Raji (cell line): ENCODE measurements around the gene ZNF444.

ENCODE experiments used
- POLR2A ChIP-seq: IDR thresholded peaks from 2 replicates; pipeline ENCODE4 v1.6.1; 2011; ENCODE audit warnings: low read depth, low read length, control low read depth; ENCODE audit not compliant: insufficient read depth

The ZNF444 gene

GRCh38 chr19:56105090-56105701, 35.9 kb upstream of the ZNF444 start:
- no peak for TF ChIP-seq POLR2A

- TF ChIP-seq POLR2A, result no peak
Measured at GRCh38 chr19:56106397-56106849, 34.7 kb upstream of the ZNF444 start.

GRCh38 chr19:56106993-56107392, 34.1 kb upstream of the ZNF444 start:
- no peak for TF ChIP-seq POLR2A

DNA sequence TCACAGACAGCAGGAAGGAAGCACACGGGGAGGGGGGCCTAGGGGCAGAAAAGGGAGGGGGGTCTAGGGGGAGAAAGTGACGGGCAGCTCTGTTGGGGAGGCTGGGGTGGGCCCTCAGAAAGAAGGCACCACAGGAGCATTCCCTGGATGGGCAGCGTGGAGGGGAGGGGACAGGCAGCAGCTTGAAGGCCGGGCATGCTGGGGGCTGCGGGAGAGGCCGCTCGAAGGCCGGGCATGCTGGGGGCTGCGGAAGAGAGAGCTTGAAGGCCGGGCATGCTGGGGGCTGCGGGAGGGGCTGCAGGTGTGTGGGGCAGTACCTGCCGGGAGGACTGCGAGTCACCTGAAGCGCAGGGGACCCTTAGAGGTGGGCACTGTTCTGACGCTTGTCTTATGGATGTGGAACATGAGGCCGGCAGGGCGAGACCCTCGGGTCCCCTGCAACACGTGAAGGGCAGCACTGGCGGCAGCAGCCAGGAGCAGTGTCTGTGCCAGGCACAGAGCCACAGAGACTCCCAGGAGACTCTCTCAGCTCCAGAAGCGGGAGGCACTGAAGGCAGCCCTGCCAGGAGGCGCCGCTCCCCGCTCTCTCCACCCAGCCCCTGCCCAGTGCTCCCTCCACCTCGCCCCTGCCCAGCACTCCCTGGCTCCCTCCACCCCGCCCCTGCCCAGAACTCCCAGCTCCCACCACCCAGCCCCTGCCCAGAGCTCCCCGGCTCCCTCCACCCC, 33.3 kb upstream of the ZNF444 start:
- no peak for TF ChIP-seq POLR2A

- no peak for TF ChIP-seq POLR2A
Measured at GRCh38 chr19:56108447-56109195, 32.5 kb upstream of the ZNF444 start.

DNA sequence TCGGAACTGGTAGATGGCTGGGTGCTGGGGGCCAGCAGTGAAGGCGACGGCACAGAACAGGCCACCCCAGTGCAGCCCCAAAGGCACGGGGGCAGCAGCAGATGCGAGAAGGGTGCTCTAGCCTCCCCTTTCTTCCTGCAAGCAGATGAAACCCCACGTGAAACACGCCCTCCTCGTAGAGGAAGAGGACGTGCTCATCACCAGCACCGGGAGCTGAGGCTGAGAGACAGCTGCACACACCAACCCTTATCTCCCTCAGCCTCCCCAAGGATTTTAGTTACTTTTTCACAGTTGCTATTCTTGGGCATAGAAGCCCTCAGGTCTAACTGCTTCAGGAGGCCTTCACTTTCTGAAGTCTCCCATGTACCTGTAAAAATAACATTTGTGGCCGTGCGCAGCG, 31.9 kb upstream of the ZNF444 start:
- no peak for TF ChIP-seq POLR2A

- no peak for TF ChIP-seq POLR2A
Measured at GRCh38 chr19:56110515-56111448, 30.3 kb upstream of the ZNF444 start.

DNA sequence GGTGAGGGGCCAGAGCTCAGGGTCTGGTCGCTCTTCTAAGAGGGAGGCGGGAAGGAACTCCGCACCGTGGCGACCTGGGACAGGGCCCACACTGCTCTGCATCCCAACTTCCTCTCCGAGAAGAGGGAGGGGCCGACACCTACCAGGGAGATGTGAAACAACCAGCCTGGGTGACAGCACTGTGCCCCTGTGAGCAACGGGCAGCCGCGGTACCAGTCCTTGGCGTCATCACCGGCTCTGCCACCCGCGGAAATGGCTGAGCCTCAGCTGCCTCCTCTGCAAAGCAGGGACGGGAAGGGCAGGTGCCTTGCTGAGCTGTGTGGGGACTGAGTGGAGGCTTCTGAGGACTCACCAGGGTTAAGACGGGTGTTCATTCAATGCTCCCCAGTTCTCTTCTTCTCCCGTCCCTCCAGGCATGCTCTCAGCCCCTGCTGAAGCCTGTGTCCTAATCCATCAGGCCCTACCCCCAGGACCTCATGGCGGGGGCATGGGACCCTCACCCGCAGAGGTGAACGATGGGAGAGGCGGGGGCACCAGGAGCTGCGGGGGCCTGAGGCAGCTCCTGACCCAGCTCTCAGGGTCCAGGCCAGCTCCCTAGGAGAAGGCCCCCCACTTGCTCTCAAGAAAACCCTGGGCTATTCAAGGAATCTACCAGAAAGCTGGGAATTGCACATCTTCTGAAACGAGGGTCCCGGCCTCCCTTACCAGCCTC, 29.3 kb upstream of the ZNF444 start:
- no peak for TF ChIP-seq POLR2A

DNA sequence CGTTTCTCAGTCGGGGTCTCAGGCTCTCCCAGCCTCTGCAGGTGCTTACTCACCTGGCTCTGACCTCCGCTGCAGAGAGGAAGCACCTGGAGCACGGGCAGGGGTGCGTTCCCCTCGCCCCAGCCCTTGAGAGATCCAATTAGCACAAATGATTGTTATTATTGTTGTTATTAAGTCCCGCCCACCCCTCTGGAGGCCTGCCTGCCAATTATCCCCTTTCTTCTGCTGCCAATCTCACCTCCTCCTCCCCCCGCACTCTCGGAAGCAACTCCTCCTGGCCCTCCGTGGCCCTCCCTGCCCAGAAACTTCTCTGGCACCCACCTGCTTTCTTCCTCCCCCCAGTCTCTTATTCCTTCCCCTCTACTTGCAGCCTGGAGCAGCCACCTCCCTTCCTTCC, 28.8 kb upstream of the ZNF444 start:
- TF ChIP-seq POLR2A, result no peak

GRCh38 chr19:56113074-56113632, 27.9 kb upstream of the ZNF444 start:
- TF ChIP-seq POLR2A, result no peak

- no peak for TF ChIP-seq POLR2A
Measured at GRCh38 chr19:56114051-56114777, 26.9 kb upstream of the ZNF444 start.

DNA sequence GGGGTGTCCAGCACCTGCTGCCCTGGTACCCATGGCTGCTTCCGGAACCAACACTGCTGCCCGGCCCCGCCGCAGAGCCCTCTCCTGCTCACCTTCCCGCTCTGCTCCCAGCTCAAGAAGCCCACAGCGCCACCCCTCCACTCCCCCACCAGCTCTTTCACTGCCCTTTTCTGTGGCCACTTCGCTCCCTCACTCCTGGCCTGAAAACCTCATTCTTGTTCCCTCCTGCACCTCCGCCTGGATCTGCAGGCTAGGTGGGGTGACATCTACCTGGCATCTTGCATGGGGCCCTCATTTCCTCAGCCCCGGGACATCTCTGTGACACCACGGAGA, 26.3 kb upstream of the ZNF444 start:
- no peak for TF ChIP-seq POLR2A

DNA sequence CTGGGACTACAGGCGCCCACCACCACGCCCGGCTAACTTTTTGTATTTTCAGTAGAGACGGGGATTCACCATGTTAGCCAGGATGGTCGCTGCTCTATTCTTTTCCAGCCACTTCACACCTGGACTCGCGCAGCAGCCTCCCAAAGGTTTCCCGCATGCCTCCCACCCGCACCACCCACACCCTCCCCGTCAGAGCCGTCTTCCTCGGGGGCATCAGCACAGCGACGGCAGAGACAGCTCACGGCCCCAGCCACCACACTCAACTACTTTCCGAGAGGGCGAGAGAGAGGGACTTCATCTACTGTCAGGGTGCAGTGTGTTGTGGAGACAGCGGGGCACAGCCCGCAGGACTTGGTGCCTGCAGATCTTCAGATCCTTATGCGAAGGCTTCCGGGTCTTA, 25.6 kb upstream of the ZNF444 start:
- TF ChIP-seq POLR2A, result no peak
